SH-SY5Y (cell line): ENCODE results near the gene ZNF362.

ENCODE experiments used
- GATA2 ChIP-seq: IDR thresholded peaks from 2 replicates; pipeline ENCODE4 v1.6.1; 2011; ENCODE audit warnings: mild to moderate bottlenecking, low read depth, low read length
- GATA3 ChIP-seq: IDR thresholded peaks from 2 replicates; pipeline ENCODE4 v1.6.1; 2011; ENCODE audit warnings: low read depth, mild to moderate bottlenecking, low read length, moderate library complexity

- TF ChIP-seq GATA3 (no peak), GATA2 (no peak)
Observed at GRCh38 chr1:33267468-33268205, 11.3 kb downstream of the ZNF362 start.
